Mammary epithelial cell (primary cell): Measurements from ENCODE around the gene COQ8B.

Experiments used
- EZH2 ChIP-seq: IDR thresholded peaks from 2 replicates; pipeline ENCODE4 v1.6.1; 2012; ENCODE audit warnings: low read length, inconsistent platforms, borderline replicate concordance
- TF ChIP-seq, protein P1 (sequence below), 2 donors: IDR thresholded peaks in 1 of 2; conservative IDR thresholded peaks in 1 of 2; 2 replicates each; pipeline ENCODE4 v1.5.1; 2011 to 2012; ENCODE audit warnings: inconsistent platforms in 2 of 2, low read length in 2 of 2, mild to moderate bottlenecking in 2 of 2, control low read depth in 1 of 2, low read depth in 1 of 2; ENCODE audit not compliant: insufficient read depth in 1 of 2; ENCODE audit errors: extremely low read depth in 1 of 2

DNA sequence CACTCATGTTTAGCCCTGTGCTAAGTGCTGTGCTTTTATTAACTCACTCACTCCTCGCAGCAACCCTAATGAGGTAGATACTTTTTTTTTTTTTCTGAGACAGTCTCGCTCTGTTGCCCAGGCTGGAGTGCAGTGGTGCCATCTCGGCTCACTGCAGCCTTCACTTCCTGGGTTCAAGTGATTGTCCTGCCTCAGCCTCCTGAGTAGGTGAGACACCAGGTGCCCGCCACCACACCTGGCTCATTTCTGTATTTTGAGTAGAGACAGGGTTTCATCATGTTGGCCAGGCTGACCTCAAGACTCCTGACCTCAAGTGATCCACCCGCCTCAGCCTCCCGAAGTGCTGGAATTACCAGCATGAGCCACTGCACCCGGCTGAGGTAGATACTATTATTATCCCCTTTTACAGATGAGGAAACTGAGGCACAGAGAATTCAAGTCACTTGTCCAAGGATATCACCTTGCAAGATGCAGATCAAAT lies 2.8 kb upstream of the COQ8B start:
- TF ChIP-seq, protein P1, sequence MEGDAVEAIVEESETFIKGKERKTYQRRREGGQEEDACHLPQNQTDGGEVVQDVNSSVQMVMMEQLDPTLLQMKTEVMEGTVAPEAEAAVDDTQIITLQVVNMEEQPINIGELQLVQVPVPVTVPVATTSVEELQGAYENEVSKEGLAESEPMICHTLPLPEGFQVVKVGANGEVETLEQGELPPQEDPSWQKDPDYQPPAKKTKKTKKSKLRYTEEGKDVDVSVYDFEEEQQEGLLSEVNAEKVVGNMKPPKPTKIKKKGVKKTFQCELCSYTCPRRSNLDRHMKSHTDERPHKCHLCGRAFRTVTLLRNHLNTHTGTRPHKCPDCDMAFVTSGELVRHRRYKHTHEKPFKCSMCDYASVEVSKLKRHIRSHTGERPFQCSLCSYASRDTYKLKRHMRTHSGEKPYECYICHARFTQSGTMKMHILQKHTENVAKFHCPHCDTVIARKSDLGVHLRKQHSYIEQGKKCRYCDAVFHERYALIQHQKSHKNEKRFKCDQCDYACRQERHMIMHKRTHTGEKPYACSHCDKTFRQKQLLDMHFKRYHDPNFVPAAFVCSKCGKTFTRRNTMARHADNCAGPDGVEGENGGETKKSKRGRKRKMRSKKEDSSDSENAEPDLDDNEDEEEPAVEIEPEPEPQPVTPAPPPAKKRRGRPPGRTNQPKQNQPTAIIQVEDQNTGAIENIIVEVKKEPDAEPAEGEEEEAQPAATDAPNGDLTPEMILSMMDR (conservative IDR thresholded peaks at IDR 0.05 in 1 of 2, IDR thresholded peaks at IDR 0.05 in 1 of 2; ENCODE audit: extremely low read depth in 1 of 2, insufficient read depth in 1 of 2, low read depth in 1 of 2, low read length in 2 of 2): no peak
- no peak for TF ChIP-seq EZH2
